ENCODE measurements around the gene PRDM13. TPM values are rescaled to one million over a fixed set of nuclear protein-coding genes. Genes with fewer than 3 reads are reported as not detected.

The PRDM13 gene
- total RNA-seq, 4 donors from 2014 or later: not detected

DNA sequence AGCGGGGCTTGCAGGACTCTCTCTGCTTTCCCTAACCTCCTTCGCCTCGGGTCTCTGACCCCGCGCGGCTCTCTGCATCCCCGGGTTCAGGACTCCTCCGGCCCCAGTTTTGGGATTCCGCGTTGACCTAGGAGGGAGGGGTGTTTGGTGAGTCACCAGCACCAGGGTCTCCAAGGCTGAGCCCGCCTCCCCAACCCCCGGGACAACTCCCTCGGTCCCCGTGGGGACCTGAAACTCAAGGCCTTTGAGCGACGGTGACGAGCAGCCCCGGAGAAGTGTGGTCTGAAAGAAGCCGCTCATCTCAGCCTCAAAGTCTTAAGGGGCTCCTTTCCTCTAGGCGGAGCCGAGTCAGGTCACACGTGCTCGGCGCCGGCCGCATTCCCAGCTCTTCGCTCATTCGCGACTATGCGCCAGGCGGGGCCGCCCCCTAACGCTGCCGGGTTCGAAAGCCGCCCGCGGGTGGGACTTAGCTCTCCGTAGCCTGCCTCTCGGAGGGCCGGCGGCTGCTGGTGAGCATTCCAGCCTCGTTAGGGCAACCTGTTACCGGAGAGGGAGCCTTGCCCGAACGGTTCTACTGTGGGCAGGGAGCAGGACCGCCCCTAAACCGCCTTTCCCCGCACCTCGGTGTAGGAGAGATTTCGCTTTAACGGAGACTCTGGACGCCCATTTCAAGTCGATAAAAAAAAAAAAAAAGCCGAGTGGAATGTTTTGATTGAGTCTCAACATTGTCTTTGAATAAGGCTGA is 3.0 kb upstream of the PRDM13 start:
- intact Hi-C loops (cut with DNase I): no loop called here
- Histone ChIP-seq H3K27me3 (peaks cover 64% of the 10 kb centered on the region), H3K36me3 (no peaks in the 10 kb centered on the region), H3K27ac (no peak overlapping the region), H3K4me1 (peaks cover 14 to 19% of the 10 kb centered on the region in 2 donors), H3K9me3 (no peaks in the 10 kb centered on the region), H3K4me3 (replicated peaks in 1 of 3) (peak overlapping the region in 1 of 3 donors; percentile 10)
- DNase-seq: no peak
- WGBS, 2 donors: 4 to 6% methylated on average over 36 to 38 of the region's 55 CpGs
- TF ChIP-seq POLR2A (IDR thresholded peaks at IDR 0.05): no peak
- TF ChIP-seq, protein P1, sequence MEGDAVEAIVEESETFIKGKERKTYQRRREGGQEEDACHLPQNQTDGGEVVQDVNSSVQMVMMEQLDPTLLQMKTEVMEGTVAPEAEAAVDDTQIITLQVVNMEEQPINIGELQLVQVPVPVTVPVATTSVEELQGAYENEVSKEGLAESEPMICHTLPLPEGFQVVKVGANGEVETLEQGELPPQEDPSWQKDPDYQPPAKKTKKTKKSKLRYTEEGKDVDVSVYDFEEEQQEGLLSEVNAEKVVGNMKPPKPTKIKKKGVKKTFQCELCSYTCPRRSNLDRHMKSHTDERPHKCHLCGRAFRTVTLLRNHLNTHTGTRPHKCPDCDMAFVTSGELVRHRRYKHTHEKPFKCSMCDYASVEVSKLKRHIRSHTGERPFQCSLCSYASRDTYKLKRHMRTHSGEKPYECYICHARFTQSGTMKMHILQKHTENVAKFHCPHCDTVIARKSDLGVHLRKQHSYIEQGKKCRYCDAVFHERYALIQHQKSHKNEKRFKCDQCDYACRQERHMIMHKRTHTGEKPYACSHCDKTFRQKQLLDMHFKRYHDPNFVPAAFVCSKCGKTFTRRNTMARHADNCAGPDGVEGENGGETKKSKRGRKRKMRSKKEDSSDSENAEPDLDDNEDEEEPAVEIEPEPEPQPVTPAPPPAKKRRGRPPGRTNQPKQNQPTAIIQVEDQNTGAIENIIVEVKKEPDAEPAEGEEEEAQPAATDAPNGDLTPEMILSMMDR (IDR thresholded peaks at IDR 0.05): no peak

DNA sequence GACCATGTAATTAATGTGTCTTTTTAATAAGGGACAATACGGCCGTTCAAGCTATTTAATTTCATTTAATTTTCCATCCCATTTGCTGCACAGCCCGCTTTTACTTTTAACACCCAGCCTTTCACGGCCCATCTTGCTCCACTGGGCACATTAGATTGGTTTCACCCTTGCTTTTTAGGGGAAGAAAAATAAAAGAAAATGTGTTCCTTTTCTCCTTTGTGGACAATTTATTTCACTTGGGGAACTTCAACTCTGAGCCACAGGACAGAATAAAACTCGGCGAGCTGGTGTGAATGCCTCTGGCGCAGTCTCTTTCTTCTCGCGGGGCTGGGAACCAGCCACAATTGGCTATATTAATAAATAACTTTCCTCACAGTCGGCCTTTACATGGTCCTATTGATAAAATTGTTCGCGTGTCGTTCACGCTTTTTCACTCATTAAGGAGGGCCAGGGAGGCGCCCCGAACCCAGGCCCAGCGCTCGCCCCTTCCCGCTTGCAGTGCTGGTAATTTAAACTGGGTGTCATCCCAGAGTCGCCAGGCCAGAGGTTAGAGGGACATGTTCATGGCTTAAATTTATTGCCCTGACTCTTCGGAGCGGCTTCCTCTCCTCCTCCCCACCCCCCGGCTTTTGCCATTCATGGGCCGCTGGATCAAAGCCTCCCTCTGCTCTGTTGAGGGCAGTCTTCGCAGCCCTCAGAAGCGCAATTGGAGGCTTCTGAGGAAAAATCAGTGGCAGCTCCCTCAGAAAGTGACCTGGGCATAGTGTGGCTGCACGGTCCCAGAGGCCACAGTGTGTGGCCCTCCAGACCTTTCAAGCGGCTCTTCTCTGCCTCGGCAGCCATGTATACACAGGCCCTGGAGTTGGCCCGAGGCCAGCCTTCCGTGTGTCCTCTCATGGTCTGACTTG is 2.2 kb upstream of the PRDM13 start:
- no peak for TF ChIP-seq POLR2A (IDR thresholded peaks at IDR 0.05)
- TF ChIP-seq, protein P1 (IDR thresholded peaks at IDR 0.05): no peak
- intact Hi-C loops (cut with DNase I): no loop called here
- H3K9me3 ChIP-seq: no peaks in the 10 kb centered on the region
- no peaks in the 10 kb centered on the region for H3K36me3 ChIP-seq
- H3K4me3 ChIP-seq (replicated peaks in 1 of 3): no peak overlapping the region
- no peak overlapping the region for H3K27ac ChIP-seq
- DNase-seq: no peak
- H3K27me3 ChIP-seq: peaks cover 73% of the 10 kb centered on the region
- H3K4me1 ChIP-seq: peaks cover 14 to 19% of the 10 kb centered on the region in 2 donors
- WGBS, 2 donors: 13% methylated on average over 12 to 31 of the region's 31 CpGs

DNA sequence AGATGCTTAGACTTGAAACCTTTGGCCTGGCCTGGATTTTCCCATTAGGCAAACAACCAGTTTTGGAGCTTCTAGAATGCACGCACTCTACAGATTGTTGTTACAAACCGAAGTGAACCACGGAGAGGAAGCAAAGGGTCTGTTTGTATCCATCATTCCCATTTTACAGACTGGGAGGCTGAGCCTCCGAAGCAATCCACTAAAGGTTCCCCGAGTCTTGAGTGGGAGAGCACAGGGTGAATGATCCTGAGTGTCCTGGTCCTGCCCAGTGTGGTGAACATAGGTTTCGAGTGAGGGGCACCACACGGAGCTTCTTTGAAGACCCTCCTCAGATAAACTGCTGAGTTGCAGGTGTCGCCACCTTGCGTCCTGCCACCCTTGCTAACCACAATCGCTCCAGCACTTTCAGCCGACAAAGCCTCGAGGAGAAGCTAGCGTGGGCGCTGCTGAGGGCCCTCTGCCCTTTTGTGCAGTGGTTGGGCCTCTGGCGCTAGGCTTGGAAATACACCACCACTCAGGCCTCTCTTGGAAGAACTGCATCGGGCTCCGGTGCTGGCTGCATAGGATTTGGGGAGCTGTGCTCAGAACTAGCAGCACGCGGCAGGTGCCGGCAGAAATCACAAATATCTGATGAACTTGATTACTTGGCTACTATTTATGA is 1.4 kb upstream of the PRDM13 start:
- no peak for DNase-seq
- no peaks in the 10 kb centered on the region for H3K36me3 ChIP-seq
- no peak overlapping the region for H3K4me3 ChIP-seq (replicated peaks in 1 of 3)
- H3K27ac ChIP-seq: no peak overlapping the region
- 7 to 14% methylated on average over 17 to 20 of the region's 20 CpGs for WGBS, 2 donors
- H3K9me3 ChIP-seq: no peaks in the 10 kb centered on the region
- TF ChIP-seq POLR2A (IDR thresholded peaks at IDR 0.05): no peak
- TF ChIP-seq, protein P1 (IDR thresholded peaks at IDR 0.05): no peak
- intact Hi-C loops (cut with DNase I): no loop called here
- H3K4me1 ChIP-seq: peaks cover 14 to 19% of the 10 kb centered on the region in 2 donors
- H3K27me3 ChIP-seq: peaks cover 79% of the 10 kb centered on the region

DNA sequence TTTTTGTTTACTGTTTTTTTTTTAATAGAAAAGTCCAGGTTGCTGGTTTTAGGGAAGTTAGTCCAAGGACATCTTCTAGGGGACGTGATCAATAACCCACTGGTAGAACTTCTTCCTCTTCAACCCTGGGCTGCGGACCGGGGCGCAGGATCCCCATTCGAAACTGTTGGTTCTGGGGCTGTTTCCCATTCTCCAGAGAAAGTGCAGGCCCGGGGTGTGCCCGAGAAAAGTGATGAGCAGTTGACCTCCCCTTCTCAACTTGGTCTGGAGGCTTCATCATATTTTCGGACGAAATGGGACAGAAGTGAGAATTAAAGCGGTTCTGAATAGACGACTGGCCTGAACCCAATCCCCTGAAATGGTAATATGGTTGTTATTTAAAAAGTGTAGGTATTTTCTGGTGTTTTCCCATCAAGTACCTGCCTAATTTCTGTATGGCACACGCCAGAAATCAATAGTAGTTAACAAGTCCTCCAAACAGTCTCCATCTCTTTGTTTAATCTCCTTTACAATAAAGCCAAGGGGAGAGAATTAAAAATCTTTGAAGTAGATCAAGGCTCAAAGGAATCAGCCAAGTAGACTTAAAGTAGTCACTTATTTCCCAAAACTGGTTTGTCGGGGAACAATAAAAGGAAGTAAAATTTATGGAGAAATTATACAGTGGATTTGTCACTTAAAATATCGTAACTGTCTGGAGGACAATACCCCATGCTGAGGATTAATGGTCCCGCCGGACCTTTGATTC is 550 bp upstream of the PRDM13 start:
- 13 to 19% methylated on average over 16 of the region's 16 CpGs for WGBS, 2 donors
- no peaks in the 10 kb centered on the region for H3K36me3 ChIP-seq
- H3K4me1 ChIP-seq: peaks cover 14 to 19% of the 10 kb centered on the region in 2 donors
- intact Hi-C loops (cut with DNase I): no loop called here
- H3K27ac ChIP-seq: no peak overlapping the region
- TF ChIP-seq, protein P1 (IDR thresholded peaks at IDR 0.05): no peak
- TF ChIP-seq POLR2A (IDR thresholded peaks at IDR 0.05): no peak
- peaks cover 79% of the 10 kb centered on the region for H3K27me3 ChIP-seq
- DNase-seq: no peak
- no peak overlapping the region for H3K4me3 ChIP-seq (replicated peaks in 1 of 3)
- no peaks in the 10 kb centered on the region for H3K9me3 ChIP-seq

Data from thyroid gland (tissue), 4 donors.